Inferior parietal cortex (tissue), 1 donor: ENCODE data around the gene UGT1A6.
A peak's percentile ranks its signal among the peaks of the same experiment; 100 is the strongest.

Experiments used
- DNase-seq: peaks from one replicate; pipeline ENCODE4 v3.0.0-alpha.2; 2016; ENCODE audit errors: extremely low spot score

The UGT1A6 gene

GRCh38 chr2:233800208-233800607 lies 107.5 kb downstream of the UGT1A6 start:
- DNase-seq, result no peak

DNA sequence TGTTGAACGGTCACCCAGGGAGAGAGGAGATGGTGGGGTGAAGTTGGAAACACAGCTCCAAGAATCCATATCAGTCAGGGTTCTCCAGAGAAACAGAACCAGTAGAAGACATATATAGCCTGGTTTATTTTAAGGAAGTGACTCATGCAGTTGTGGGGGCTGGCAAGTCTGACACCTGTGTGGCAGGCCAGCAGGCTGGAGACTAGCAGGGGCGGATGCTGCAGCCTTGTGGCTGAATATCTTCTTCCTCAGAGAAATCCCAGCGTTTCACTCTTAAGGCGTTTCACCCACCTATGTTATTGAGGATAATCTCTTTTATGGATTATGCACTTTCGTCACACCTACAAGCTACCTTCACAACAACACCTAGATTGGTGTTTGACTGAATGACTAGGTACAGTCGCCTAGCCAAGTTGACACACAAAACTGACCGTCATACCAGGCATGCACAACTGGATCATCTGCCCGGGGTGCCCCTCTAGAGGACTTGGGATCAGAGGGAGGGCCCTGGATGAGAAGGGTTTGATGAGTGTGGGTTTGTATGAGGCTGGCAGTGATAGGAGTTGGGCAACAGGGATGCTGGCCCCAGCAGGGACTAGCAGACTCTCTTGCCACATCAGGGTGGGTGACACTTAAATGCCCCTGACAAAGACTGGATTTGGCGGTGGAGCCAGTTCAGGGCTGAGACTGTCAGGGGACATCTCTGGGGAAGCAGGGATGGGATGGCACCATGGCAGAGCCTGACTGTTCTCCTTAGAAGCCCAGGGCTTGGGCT lies 108.9 kb downstream of the UGT1A6 start:
- DNase-seq, result peak; percentile 17

- DNase-seq, result no peak
Observed at GRCh38 chr2:233802132-233802815, 109.6 kb downstream of the UGT1A6 start.

- no peak for DNase-seq
Observed at GRCh38 chr2:233803292-233803911, 110.7 kb downstream of the UGT1A6 start.

DNA sequence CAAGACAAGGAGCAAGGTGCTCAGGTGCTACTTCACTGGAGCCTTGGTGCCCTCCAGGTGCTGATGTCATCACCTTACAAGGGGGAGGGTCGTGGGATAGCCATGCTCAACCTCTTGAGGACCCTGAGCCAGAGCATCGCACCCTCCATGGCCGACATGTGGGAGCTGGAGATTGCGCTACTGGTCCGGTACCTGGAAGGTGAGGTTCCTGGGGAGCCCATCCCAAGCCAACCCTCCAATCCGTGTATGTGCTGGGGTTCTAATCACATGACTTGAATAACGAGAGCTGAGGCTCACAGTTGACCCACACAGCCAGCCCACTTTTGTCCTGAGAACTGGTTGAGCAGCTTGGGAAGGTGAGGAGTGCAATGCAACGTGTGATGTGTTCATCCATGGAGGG lies 111.3 kb downstream of the UGT1A6 start:
- no peak for DNase-seq

DNA sequence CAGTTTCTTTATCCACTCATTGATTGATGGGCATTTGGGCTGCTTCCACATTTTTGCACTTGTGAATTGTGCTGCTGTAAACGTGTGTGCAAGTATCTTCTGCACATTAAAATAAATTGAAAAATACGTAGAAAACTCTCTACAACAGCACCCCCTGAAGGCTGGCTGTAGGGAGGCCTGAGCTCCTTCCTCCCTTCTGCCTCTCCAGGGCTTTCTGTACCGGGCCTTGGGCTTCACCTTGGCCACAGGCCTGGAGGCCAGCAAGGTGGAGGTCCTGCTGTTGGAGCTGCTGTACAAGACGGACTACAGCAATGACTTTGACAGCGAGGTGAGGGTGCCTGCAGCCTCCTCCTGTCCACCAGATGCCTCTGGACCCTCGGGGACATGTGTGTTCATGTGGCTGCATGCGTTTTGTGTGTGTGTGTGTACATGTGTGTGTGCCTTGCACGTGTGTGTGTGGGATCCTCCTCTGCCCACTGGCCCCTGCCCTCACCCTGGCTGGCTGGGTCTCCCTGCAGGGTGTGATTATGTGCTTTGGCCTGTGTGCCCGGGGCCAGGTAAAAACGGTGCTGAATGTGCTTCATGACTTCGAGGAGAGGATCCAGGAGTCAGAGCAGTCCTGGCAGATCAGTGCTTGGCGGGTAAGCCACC lies 114.7 kb downstream of the UGT1A6 start:
- DNase-seq, result no peak

- no peak for DNase-seq
Observed at GRCh38 chr2:233807966-233808935, 115.6 kb downstream of the UGT1A6 start.

GRCh38 chr2:233810385-233810784 lies 117.7 kb downstream of the UGT1A6 start:
- no peak for DNase-seq

DNA sequence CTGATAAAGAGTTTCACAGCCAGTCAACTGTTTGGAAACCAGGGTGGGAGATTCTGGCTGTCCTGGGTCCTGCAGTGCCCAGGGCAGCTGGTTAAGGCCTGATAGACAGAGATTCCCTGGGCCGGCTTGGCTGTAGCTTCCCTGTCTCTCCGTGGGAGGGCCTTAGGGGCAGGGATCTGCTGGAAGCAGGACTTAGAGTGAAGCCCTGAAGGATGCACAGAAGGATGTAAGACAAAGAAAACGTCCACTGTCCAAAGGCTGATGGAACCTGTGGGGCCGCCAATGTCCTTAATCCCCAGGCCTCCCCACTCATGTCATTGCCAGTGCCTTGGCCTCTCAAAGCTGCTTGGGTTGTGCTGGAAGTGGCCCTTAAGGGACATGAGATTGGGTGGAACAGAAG lies 118.4 kb downstream of the UGT1A6 start:
- DNase-seq, result no peak

GRCh38 chr2:233811732-233812131 lies 119.0 kb downstream of the UGT1A6 start:
- no peak for DNase-seq

GRCh38 chr2:233813236-233814055 lies 120.8 kb downstream of the UGT1A6 start:
- no peak for DNase-seq

- no peak for DNase-seq
Observed at GRCh38 chr2:233814056-233814835, 121.6 kb downstream of the UGT1A6 start.

- no peak for DNase-seq
Observed at GRCh38 chr2:233815861-233816260, 123.2 kb downstream of the UGT1A6 start.

DNA sequence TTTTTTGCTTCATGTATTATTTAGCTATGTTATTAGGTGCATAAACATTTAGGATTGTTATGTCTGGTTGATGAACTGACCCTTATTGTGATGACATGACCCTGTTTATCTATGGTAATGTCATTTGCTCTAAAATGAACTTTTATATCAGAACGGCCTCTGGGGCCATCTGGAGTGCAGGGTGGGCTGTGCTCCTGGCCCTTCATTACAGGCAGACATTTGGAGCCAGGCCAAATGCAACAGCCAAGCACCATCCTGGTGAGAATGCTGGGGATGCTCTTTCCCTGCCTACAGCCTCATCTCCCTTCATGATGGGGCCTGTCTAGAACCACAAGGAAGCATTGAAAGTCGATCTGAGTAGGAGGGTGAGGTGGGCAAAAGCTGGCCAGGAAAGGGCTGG lies 123.6 kb downstream of the UGT1A6 start:
- no peak for DNase-seq

DNA sequence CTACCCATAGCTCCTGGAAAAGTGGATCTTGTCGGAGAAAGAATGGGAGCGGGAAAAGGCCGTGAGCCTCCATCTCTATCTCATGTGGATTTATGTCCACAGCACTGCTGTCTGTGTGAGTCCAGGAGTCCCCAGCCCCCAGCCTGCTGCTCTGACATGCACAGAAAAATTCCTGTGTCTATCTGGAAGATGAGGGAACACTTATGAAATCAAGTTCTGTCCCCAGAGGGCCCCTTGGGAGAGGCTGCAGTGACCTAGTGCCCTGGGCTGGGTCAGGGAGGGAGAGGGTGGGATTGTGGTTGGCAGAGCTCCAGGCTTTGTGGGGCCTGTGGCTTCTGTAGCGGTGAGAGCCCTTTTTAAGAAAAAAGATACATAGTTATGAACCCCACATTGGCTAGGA lies 124.1 kb downstream of the UGT1A6 start:
- no peak for DNase-seq

GRCh38 chr2:233817361-233817911 lies 124.7 kb downstream of the UGT1A6 start:
- no peak for DNase-seq

GRCh38 chr2:233817995-233818638 lies 125.4 kb downstream of the UGT1A6 start:
- DNase-seq, result no peak
